Ishikawa (cell line): ENCODE measurements around the gene RFTN1.

Source experiments
- CEBPB ChIP-seq: IDR thresholded peaks from 2 replicates; pipeline ENCODE4 v1.6.1; 2012
- CREB1 ChIP-seq: IDR thresholded peaks from 2 replicates; pipeline ENCODE4 v1.6.1; 2012; ENCODE audit warnings: low read depth
- EGR1 ChIP-seq: IDR thresholded peaks from 2 replicates; pipeline ENCODE4 v1.6.1; 2012
- EP300 ChIP-seq: IDR thresholded peaks from 2 replicates; pipeline ENCODE4 v1.6.1; 2012; ENCODE audit warnings: borderline replicate concordance
- FOXM1 ChIP-seq: IDR thresholded peaks from 2 replicates; pipeline ENCODE4 v1.6.1; 2012; ENCODE audit warnings: low read depth, borderline replicate concordance
- NFIC ChIP-seq: IDR thresholded peaks from 2 replicates; pipeline ENCODE4 v1.6.1; 2012
- RAD21 ChIP-seq: IDR thresholded peaks from 2 replicates; pipeline ENCODE4 v1.6.1; 2012; ENCODE audit warnings: low read depth
- TAF1 ChIP-seq: IDR thresholded peaks from 2 replicates; pipeline ENCODE4 v1.6.1; 2012; ENCODE audit warnings: low read depth, mild to moderate bottlenecking
- TCF12 ChIP-seq: IDR thresholded peaks from 2 replicates; pipeline ENCODE4 v1.6.1; 2012; ENCODE audit warnings: low read depth
- TEAD4 ChIP-seq: IDR thresholded peaks from 2 replicates; pipeline ENCODE4 v1.6.1; 2012
- USF1 ChIP-seq: IDR thresholded peaks from 2 replicates; pipeline ENCODE4 v1.6.1; 2012
- YY1 ChIP-seq: IDR thresholded peaks from 2 replicates; pipeline ENCODE4 v1.6.1; 2012; ENCODE audit warnings: low read depth
- ZBTB7A ChIP-seq: IDR thresholded peaks from 2 replicates; pipeline ENCODE4 v1.6.1; 2012; ENCODE audit warnings: low read depth
- TF ChIP-seq, protein P1 (sequence below): IDR thresholded peaks from 2 replicates; pipeline ENCODE4 v1.6.1; 2012; ENCODE audit warnings: low read depth, mild to moderate bottlenecking
- TF ChIP-seq, protein P2 (sequence below): IDR thresholded peaks from 2 replicates; pipeline ENCODE4 v1.6.1; 2012

The RFTN1 gene

GRCh38 chr3:16335333-16335732, 178.2 kb downstream of the RFTN1 start:
- TF ChIP-seq FOXM1 (no peak), RAD21 (no peak), YY1 (no peak), CEBPB (no peak), NFIC (no peak), ZBTB7A (no peak), TEAD4 (no peak), USF1 (no peak), CREB1 (no peak), EP300 (no peak), TAF1 (no peak)
- TF ChIP-seq, protein P1, sequence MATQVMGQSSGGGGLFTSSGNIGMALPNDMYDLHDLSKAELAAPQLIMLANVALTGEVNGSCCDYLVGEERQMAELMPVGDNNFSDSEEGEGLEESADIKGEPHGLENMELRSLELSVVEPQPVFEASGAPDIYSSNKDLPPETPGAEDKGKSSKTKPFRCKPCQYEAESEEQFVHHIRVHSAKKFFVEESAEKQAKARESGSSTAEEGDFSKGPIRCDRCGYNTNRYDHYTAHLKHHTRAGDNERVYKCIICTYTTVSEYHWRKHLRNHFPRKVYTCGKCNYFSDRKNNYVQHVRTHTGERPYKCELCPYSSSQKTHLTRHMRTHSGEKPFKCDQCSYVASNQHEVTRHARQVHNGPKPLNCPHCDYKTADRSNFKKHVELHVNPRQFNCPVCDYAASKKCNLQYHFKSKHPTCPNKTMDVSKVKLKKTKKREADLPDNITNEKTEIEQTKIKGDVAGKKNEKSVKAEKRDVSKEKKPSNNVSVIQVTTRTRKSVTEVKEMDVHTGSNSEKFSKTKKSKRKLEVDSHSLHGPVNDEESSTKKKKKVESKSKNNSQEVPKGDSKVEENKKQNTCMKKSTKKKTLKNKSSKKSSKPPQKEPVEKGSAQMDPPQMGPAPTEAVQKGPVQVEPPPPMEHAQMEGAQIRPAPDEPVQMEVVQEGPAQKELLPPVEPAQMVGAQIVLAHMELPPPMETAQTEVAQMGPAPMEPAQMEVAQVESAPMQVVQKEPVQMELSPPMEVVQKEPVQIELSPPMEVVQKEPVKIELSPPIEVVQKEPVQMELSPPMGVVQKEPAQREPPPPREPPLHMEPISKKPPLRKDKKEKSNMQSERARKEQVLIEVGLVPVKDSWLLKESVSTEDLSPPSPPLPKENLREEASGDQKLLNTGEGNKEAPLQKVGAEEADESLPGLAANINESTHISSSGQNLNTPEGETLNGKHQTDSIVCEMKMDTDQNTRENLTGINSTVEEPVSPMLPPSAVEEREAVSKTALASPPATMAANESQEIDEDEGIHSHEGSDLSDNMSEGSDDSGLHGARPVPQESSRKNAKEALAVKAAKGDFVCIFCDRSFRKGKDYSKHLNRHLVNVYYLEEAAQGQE = no peak
- TF ChIP-seq, protein P2, sequence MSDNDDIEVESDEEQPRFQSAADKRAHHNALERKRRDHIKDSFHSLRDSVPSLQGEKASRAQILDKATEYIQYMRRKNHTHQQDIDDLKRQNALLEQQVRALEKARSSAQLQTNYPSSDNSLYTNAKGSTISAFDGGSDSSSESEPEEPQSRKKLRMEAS = no peak

DNA sequence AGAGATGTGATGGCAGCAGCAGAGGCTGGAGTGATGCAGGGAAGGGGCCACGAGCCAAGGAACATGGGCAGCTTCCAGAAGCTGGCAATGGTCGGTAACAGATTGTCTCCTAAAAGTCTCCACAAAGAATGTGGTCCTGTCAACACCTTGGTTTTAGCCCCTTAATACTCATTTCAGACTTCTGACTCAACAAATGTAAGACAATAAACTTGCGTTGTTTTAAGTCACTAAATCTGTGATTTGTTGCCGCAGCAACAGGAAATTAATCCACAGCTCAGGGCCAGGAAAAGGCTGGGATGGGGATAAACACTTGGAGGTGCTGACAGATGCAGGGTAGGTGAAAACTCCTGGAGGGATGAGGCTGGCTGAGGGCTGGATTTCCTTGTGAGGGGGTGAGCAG, 178.6 kb downstream of the RFTN1 start:
- TF ChIP-seq FOXM1 (no peak), CEBPB (no peak), ZBTB7A (no peak)
- TF ChIP-seq, protein P1 = no peak
- TF ChIP-seq, protein P2 = no peak

- TF ChIP-seq, protein P2 = no peak
- TF ChIP-seq ZBTB7A (no peak), RAD21 (no peak)
These were observed 180.5 kb downstream of the RFTN1 start for GRCh38 chr3:16332904-16333426.

DNA sequence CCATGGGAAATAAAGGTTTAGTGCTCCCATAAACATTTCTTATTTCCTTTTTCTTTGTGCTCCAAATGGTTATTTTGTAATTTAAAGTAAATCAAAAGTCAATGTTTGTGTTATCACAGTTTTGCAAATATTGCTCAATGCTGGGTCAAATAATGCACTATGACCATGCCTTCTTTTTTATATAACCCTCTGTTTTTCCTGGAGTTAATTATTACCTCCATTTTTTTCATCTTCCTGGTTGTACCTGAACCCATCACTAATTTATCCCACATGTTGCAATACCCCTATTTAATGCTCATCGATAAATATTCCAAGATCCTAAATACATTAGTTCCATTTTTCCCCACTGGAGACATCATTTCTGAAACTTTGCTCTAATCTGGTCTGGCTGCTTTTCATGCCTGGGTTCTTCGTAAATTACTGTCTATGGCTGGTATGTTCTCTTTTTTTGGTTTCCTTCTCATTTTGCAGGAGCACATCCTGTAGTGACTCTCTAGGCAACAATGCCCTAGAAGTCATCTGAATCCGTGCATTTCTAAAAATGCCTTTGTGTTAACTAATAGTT, 182.1 kb downstream of the RFTN1 start:
- TF ChIP-seq CEBPB = no peak
- TF ChIP-seq CREB1 = no peak
- no peak for TF ChIP-seq USF1
- TF ChIP-seq, protein P1 = no peak
- no peak for TF ChIP-seq EGR1
- no peak for TF ChIP-seq YY1
- TF ChIP-seq TAF1 = no peak
- TF ChIP-seq, protein P2 = no peak
- TF ChIP-seq FOXM1 = no peak
- no peak for TF ChIP-seq EP300
- TF ChIP-seq RAD21 = no peak
- TF ChIP-seq TCF12 = no peak
- no peak for TF ChIP-seq ZBTB7A
- no peak for TF ChIP-seq TEAD4
- no peak for TF ChIP-seq NFIC

GRCh38 chr3:16330351-16330750, 183.1 kb downstream of the RFTN1 start:
- no peak for TF ChIP-seq CEBPB
- no peak for TF ChIP-seq YY1
- no peak for TF ChIP-seq CREB1
- TF ChIP-seq TCF12 = no peak
- no peak for TF ChIP-seq EP300
- no peak for TF ChIP-seq FOXM1
- TF ChIP-seq TEAD4 = no peak
- TF ChIP-seq, protein P2 = no peak
